HK-2 (cell line): Measurements from ENCODE around the gene ELF1.

Experiments used
- DNase-seq: peaks from one replicate; pipeline ENCODE4 v3.0.0-alpha.2; 2018; ENCODE audit not compliant: unreplicated experiment

The ELF1 gene

GRCh38 chr13:41019011-41019487, at the start of gene ELF1:
Gene ELF1 (minus strand): TSS chr13:41019316. CDS start chr13:40982054, 37,262 bp downstream.
- peak; percentile 5 for DNase-seq

GRCh38 chr13:41065078-41065477, 46.0 kb upstream of the ELF1 start:
- DNase-seq = no peak

- DNase-seq = no peak
Observed at GRCh38 chr13:41064493-41064892, 45.4 kb upstream of the ELF1 start.

- no peak for DNase-seq
Observed at GRCh38 chr13:41061914-41062837, 43.1 kb upstream of the ELF1 start.

- peak; percentile 86 for DNase-seq
Observed at GRCh38 chr13:41061075-41061913, 42.2 kb upstream of the ELF1 start, which contains the start of gene WBP4. Gene WBP4 (plus strand): TSS chr13:41061509. CDS start chr13:41061674, 165 bp downstream.

- DNase-seq = peak; percentile 63
Observed at GRCh38 chr13:41060724-41061074, 41.6 kb upstream of the ELF1 start.

GRCh38 chr13:41060082-41060723, 41.1 kb upstream of the ELF1 start:
- DNase-seq = peak; percentile 88

- DNase-seq = no peak
Observed at GRCh38 chr13:41059456-41060081, 40.5 kb upstream of the ELF1 start.

- no peak for DNase-seq
Observed at GRCh38 chr13:41058295-41059070, 39.4 kb upstream of the ELF1 start.

- DNase-seq = no peak
Observed at GRCh38 chr13:41056826-41057711, 38.0 kb upstream of the ELF1 start.

- DNase-seq = no peak
Observed at GRCh38 chr13:41056194-41056593, 37.1 kb upstream of the ELF1 start.

- DNase-seq = no peak
Observed at GRCh38 chr13:41054919-41055619, 36.0 kb upstream of the ELF1 start.

GRCh38 chr13:41054212-41054877, 35.2 kb upstream of the ELF1 start:
- DNase-seq = no peak

GRCh38 chr13:41053384-41053826, 34.3 kb upstream of the ELF1 start:
- DNase-seq = no peak

- no peak for DNase-seq
Observed at GRCh38 chr13:41052441-41052840, 33.3 kb upstream of the ELF1 start.

GRCh38 chr13:41049480-41050440, 30.6 kb upstream of the ELF1 start:
- DNase-seq = no peak

- DNase-seq = no peak
Observed at GRCh38 chr13:41048640-41049039, 29.5 kb upstream of the ELF1 start.
